ENCODE results near the gene CRISPLD2.

The CRISPLD2 gene

GRCh38 chr16:84957192-84957591, 137.4 kb downstream of the CRISPLD2 start:
- Mint-ChIP-seq H3K27ac (no peak overlapping the region), H3K4me3 (no peak overlapping the region), H3K9me3 (no peaks in the 10 kb centered on the region), H3K4me1 (peaks cover 2% of the 10 kb centered on the region), H3K27me3 (peaks cover 52% of the 10 kb centered on the region), H3K36me3 (no peaks in the 10 kb centered on the region)
- DNase-seq: no peak
- CTCF ChIA-PET: no interaction called here

- Mint-ChIP-seq H3K4me3 (no peak overlapping the region), H3K9me3 (no peaks in the 10 kb centered on the region), H3K36me3 (no peaks in the 10 kb centered on the region), H3K27ac (no peak overlapping the region), H3K4me1 (peaks cover 2% of the 10 kb centered on the region), H3K27me3 (peaks cover 56% of the 10 kb centered on the region)
- CTCF ChIA-PET: interaction anchor here (0.8 kb wide), 1 partner anchor 12 kb away, joined by 3 read pairs; no protein-coding TSS in a partner anchor
- no peak for DNase-seq
These were observed 138.0 kb downstream of the CRISPLD2 start for GRCh38 chr16:84957792-84958191.

Data from activated naive CD4-positive, alpha-beta T cell treated with anti-CD3 and anti-CD28 coated beads, Interleukin-2, amount 10 ng/mL, durations not matched to agents 7 days and 5 days (primary cell).